NCI-H1105 (cell line): ENCODE results near the gene RTCB.
"Not testable (repeated sequence)": the region's sequence is repeated elsewhere in the genome, so short reads cannot be mapped to it uniquely, and the experiment has no call there.

Source experiments
- DNase-seq: peaks from one replicate; lab custom pipeline; 2025; lab: John Stamatoyannopoulos, UW

The RTCB gene

GRCh38 chr22:32389685-32390084 lies 22.4 kb downstream of the RTCB start:
- DNase-seq, result no peak

- DNase-seq, result no peak
Measured at GRCh38 chr22:32385681-32386080, 26.4 kb downstream of the RTCB start.

- no peak for DNase-seq
Measured at GRCh38 chr22:32380991-32381390, 31.1 kb downstream of the RTCB start.

GRCh38 chr22:32378707-32379272 lies 33.3 kb downstream of the RTCB start:
- DNase-seq, result no peak

- no peak for DNase-seq
Measured at GRCh38 chr22:32376681-32377080, 35.4 kb downstream of the RTCB start.

GRCh38 chr22:32375678-32376450 lies 36.2 kb downstream of the RTCB start:
- DNase-seq, result no peak

GRCh38 chr22:32364210-32364609 lies 47.8 kb downstream of the RTCB start:
- DNase-seq, result no peak

GRCh38 chr22:32361257-32361656 lies 50.8 kb downstream of the RTCB start:
- DNase-seq, result no peak

- DNase-seq, result not testable (repeated sequence)
Measured at GRCh38 chr22:32360096-32360495, 52.0 kb downstream of the RTCB start.

GRCh38 chr22:32357567-32357966 lies 54.5 kb downstream of the RTCB start, which contains the start of gene RFPL3:
RFPL3 (plus strand) TSS chr22:32357867; CDS start chr22:32358072, 205 bp downstream.
- not testable (repeated sequence) for DNase-seq

- no peak for DNase-seq
Measured at GRCh38 chr22:32355760-32356159, 56.3 kb downstream of the RTCB start.

GRCh38 chr22:32354360-32355351 lies 57.4 kb downstream of the RTCB start:
- no peak for DNase-seq

- DNase-seq, result no peak
Measured at GRCh38 chr22:32353840-32354239, 58.2 kb downstream of the RTCB start.

- no peak for DNase-seq
Measured at GRCh38 chr22:32353292-32353691, 58.8 kb downstream of the RTCB start.

GRCh38 chr22:32352681-32353080 lies 59.4 kb downstream of the RTCB start:
- no peak for DNase-seq

GRCh38 chr22:32351875-32352274 lies 60.2 kb downstream of the RTCB start:
- DNase-seq, result not testable (repeated sequence)

- no peak for DNase-seq
Measured at GRCh38 chr22:32348031-32348611, 63.9 kb downstream of the RTCB start.

- no peak for DNase-seq
Measured at GRCh38 chr22:32343941-32344340, 68.1 kb downstream of the RTCB start.

GRCh38 chr22:32342977-32343376 lies 69.1 kb downstream of the RTCB start:
- DNase-seq, result no peak

- no peak for DNase-seq
Measured at GRCh38 chr22:32341122-32341740, 70.8 kb downstream of the RTCB start.

- no peak for DNase-seq
Measured at GRCh38 chr22:32340411-32340810, 71.6 kb downstream of the RTCB start.
